Measurements from ENCODE around the gene YIF1A.

DNA sequence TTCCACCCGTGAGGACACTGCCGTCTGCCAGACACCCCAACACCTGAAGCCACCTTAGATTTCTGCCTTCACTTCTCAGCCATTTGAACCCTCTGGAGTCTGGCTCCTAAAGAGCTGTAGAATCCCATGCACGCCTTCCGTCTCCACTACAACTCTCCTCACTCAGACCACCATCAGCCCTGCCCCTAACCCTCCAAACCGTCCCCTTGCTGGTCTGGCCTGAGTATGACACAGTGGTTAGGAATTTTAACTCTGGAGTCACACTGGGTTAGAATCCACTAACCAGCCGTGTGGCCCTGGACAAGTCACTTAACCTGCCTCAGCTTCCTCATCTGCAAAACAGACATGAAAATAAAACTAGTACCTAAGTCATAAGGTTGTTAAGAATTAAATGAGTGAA, 7.9 kb downstream of the YIF1A start:
- no peak for TF ChIP-seq EZH2phosphoT487 (IDR thresholded peaks at IDR 0.05; ENCODE audit: low read depth, severe bottlenecking, unreplicated experiment)
- TF ChIP-seq, protein P1, sequence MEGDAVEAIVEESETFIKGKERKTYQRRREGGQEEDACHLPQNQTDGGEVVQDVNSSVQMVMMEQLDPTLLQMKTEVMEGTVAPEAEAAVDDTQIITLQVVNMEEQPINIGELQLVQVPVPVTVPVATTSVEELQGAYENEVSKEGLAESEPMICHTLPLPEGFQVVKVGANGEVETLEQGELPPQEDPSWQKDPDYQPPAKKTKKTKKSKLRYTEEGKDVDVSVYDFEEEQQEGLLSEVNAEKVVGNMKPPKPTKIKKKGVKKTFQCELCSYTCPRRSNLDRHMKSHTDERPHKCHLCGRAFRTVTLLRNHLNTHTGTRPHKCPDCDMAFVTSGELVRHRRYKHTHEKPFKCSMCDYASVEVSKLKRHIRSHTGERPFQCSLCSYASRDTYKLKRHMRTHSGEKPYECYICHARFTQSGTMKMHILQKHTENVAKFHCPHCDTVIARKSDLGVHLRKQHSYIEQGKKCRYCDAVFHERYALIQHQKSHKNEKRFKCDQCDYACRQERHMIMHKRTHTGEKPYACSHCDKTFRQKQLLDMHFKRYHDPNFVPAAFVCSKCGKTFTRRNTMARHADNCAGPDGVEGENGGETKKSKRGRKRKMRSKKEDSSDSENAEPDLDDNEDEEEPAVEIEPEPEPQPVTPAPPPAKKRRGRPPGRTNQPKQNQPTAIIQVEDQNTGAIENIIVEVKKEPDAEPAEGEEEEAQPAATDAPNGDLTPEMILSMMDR (IDR thresholded peaks at IDR 0.05; ENCODE audit: poor library complexity) = no peak

Data from hepatocyte (in vitro differentiated cells).